ENCODE data around the gene DCLRE1C. TPM values are rescaled to one million over a fixed set of nuclear protein-coding genes. Genes with fewer than 3 reads are reported as not detected.
"Not testable (repeated sequence)": the region's sequence is repeated elsewhere in the genome, so short reads cannot be mapped to it uniquely, and the experiment has no call there.

DCLRE1C gene
- total and polyA plus RNA-seq, 8 donors, result 8.3 to 24.6 (median 18.8) TPM

GRCh38 chr10:14982744-14983143 is 28.8 kb upstream of the DCLRE1C start:
- Histone ChIP-seq H3K4me1 (no peaks in the 10 kb centered on the region), H3K27me3 (no peaks in the 10 kb centered on the region), H3K4me3 (no peak overlapping the region), H3K36me3 (no peaks in the 10 kb centered on the region), H3K27ac (no peak overlapping the region), H3K9me3 (no peaks in the 10 kb centered on the region)
- intact Hi-C loops (cut with DNase I), result no loop called here
- TF ChIP-seq CTCF (IDR thresholded peaks at IDR 0.05), result no peak
- ATAC-seq (no peak), DNase-seq (no peak)

GRCh38 chr10:14975672-14976273 is 21.9 kb upstream of the DCLRE1C start:
- Histone ChIP-seq H3K4me1 (no peaks in the 10 kb centered on the region), H3K27me3 (peaks cover 0 to 17% of the 10 kb centered on the region in 2 donors), H3K4me3 (no peak overlapping the region), H3K36me3 (no peaks in the 10 kb centered on the region), H3K9me3 (no peaks in the 10 kb centered on the region), H3K27ac (no peak overlapping the region)
- intact Hi-C loops (cut with DNase I), result no loop called here
- DNase-seq (no peak), ATAC-seq (no peak)
- TF ChIP-seq CTCF (IDR thresholded peaks at IDR 0.05), result no peak

GRCh38 chr10:14974153-14974998 is 20.5 kb upstream of the DCLRE1C start:
- DNase-seq; ATAC-seq; H3K4me3 ChIP-seq; H3K27ac ChIP-seq; H3K4me1 ChIP-seq; H3K9me3 ChIP-seq; intact Hi-C loops (cut with DNase I); H3K36me3 ChIP-seq: not testable (repeated sequence)
- H3K27me3 ChIP-seq, result peaks cover 0 to 17% of the 10 kb centered on the region in 2 donors

GRCh38 chr10:14971867-14972448 is 18.1 kb upstream of the DCLRE1C start:
- H3K36me3 ChIP-seq, result no peaks in the 10 kb centered on the region
- no peaks in the 10 kb centered on the region for H3K9me3 ChIP-seq
- peak; percentile 42 to 47 for TF ChIP-seq CTCF (IDR thresholded peaks at IDR 0.05)
- no peak overlapping the region for H3K4me3 ChIP-seq
- H3K4me1 ChIP-seq, result no peaks in the 10 kb centered on the region
- ATAC-seq (peak; percentile 31), DNase-seq (no peak)
- H3K27ac ChIP-seq, result no peak overlapping the region
- intact Hi-C loops (cut with DNase I), result no loop called here
- H3K27me3 ChIP-seq, result peaks cover 0 to 17% of the 10 kb centered on the region in 2 donors

GRCh38 chr10:14967897-14968296 is 14.0 kb upstream of the DCLRE1C start:
- no peak overlapping the region for H3K4me3 ChIP-seq
- H3K4me1 ChIP-seq, result no peaks in the 10 kb centered on the region
- no peaks in the 10 kb centered on the region for H3K27me3 ChIP-seq
- H3K36me3 ChIP-seq, result no peaks in the 10 kb centered on the region
- ATAC-seq (no peak), DNase-seq (no peak)
- intact Hi-C loops (cut with DNase I), result no loop called here
- no peaks in the 10 kb centered on the region for H3K9me3 ChIP-seq
- H3K27ac ChIP-seq, result no peak overlapping the region
- TF ChIP-seq CTCF (IDR thresholded peaks at IDR 0.05), result no peak

All from left lung (tissue), 10 donors.